Measurements from ENCODE around the gene HERC3. TPM values are rescaled to one million over a fixed set of nuclear protein-coding genes. Genes with fewer than 3 reads are reported as not detected.

Gene HERC3
- total RNA-seq, 1 experiment from 2014 or later: 5.5 TPM

DNA sequence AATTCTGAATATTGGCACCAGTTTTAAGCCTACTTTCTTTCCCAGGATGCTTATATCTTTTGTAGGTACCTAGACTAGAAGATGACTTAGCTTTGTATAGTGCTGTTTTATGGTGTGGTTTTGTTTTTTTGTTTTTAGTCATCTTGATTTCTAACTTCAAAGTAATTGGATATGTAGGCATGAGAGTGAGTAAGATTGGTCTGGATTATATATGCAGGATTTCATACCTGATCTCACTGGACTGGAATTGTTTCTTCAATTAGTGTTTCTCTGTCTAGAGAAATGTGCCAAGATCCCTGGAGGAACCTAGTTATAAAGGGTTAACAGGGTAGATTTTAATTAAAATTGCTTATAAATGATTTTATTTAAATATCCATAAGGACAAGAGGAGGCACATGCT lies 82.3 kb downstream of the HERC3 start:
- Mint-ChIP-seq H3K27me3 (ENCODE audit: low read depth) (no peaks in the 10 kb centered on the region), H3K4me1 (0 out of 2 replicates have a peak, but pooled peaks cover 2% of the 10 kb centered on the region), H3K9me3 (no peaks in the 10 kb centered on the region), H3K36me3 (no peaks in the 10 kb centered on the region), H3K27ac (no peak overlapping the region), H3K4me3 (no peak overlapping the region)
- ChIA-PET POLR2A (no interaction called here), CTCF (interaction anchor here (1.2 to 2.3 kb wide), 2 partner anchors 15 to 135 kb away, joined by 3 to 10 read pairs; no protein-coding TSS in a partner anchor)
- DNase-seq (ENCODE audit: low spot score): no peak
- no peak for ATAC-seq
- TF ChIP-seq, protein P1, sequence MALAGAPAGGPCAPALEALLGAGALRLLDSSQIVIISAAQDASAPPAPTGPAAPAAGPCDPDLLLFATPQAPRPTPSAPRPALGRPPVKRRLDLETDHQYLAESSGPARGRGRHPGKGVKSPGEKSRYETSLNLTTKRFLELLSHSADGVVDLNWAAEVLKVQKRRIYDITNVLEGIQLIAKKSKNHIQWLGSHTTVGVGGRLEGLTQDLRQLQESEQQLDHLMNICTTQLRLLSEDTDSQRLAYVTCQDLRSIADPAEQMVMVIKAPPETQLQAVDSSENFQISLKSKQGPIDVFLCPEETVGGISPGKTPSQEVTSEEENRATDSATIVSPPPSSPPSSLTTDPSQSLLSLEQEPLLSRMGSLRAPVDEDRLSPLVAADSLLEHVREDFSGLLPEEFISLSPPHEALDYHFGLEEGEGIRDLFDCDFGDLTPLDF (CRISPR knock-in tag; IDR thresholded peaks at IDR 0.05): no peak
- TF ChIP-seq ATF1 (CRISPR knock-in tag; IDR thresholded peaks at IDR 0.05) (no peak), NFE2L1 (CRISPR knock-in tag; IDR thresholded peaks at IDR 0.05) (no peak), NR2C2 (CRISPR knock-in tag; IDR thresholded peaks at IDR 0.05) (no peak), JUN (CRISPR knock-in tag; IDR thresholded peaks at IDR 0.05) (no peak), ZNF263 (CRISPR knock-in tag; IDR thresholded peaks at IDR 0.05; ENCODE audit: low read depth) (no peak), FOXK1 (CRISPR knock-in tag; IDR thresholded peaks at IDR 0.05) (no peak), NR3C1 (CRISPR knock-in tag; conservative IDR thresholded peaks at IDR 0.05; ENCODE audit: low read depth) (no peak), SMAD4 (CRISPR knock-in tag; IDR thresholded peaks at IDR 0.05) (no peak), GABPB1 (CRISPR knock-in tag; IDR thresholded peaks at IDR 0.05) (no peak)
- TF ChIP-seq, protein P2, sequence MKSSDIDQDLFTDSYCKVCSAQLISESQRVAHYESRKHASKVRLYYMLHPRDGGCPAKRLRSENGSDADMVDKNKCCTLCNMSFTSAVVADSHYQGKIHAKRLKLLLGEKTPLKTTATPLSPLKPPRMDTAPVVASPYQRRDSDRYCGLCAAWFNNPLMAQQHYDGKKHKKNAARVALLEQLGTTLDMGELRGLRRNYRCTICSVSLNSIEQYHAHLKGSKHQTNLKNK (CRISPR knock-in tag; IDR thresholded peaks at IDR 0.05): no peak
- TF ChIP-seq, protein P3, sequence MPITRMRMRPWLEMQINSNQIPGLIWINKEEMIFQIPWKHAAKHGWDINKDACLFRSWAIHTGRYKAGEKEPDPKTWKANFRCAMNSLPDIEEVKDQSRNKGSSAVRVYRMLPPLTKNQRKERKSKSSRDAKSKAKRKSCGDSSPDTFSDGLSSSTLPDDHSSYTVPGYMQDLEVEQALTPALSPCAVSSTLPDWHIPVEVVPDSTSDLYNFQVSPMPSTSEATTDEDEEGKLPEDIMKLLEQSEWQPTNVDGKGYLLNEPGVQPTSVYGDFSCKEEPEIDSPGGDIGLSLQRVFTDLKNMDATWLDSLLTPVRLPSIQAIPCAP (CRISPR knock-in tag; IDR thresholded peaks at IDR 0.05): no peak
- TF ChIP-seq, protein P4, sequence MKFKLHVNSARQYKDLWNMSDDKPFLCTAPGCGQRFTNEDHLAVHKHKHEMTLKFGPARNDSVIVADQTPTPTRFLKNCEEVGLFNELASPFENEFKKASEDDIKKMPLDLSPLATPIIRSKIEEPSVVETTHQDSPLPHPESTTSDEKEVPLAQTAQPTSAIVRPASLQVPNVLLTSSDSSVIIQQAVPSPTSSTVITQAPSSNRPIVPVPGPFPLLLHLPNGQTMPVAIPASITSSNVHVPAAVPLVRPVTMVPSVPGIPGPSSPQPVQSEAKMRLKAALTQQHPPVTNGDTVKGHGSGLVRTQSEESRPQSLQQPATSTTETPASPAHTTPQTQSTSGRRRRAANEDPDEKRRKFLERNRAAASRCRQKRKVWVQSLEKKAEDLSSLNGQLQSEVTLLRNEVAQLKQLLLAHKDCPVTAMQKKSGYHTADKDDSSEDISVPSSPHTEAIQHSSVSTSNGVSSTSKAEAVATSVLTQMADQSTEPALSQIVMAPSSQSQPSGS (CRISPR knock-in tag; IDR thresholded peaks at IDR 0.05; ENCODE audit: borderline replicate concordance, low read depth): no peak
- TF ChIP-seq, protein P5, sequence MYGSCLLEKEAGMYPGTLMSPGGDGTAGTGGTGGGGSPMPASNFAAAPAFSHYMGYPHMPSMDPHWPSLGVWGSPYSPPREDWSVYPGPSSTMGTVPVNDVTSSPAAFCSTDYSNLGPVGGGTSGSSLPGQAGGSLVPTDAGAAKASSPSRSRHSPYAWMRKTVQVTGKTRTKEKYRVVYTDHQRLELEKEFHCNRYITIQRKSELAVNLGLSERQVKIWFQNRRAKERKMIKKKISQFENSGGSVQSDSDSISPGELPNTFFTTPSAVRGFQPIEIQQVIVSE (CRISPR knock-in tag; IDR thresholded peaks at IDR 0.05; ENCODE audit: borderline replicate concordance): no peak

DNA sequence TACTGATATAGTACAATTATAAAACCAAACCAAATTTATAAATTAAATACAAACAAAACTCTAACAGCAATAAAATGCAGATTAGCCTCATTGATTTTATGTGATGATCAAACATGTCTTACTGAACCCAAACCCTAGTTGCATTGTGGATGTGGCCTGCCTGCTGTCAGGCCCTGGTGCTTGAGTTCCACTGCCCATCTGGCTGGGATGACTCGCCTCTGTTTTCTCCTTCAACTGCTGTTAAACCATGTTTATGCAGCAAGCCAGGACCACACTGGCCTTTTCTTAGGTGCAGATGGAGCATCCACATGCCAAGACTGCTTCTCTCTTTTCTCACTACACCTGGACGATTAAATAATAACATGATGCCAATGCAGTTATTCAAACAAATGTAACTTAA lies 82.7 kb downstream of the HERC3 start:
- Mint-ChIP-seq H3K36me3 (no peaks in the 10 kb centered on the region), H3K9me3 (no peaks in the 10 kb centered on the region), H3K27ac (0 out of 2 replicates have a peak overlapping the region, but pooled peaks have one; percentile 54), H3K4me3 (no peak overlapping the region), H3K4me1 (0 out of 2 replicates have a peak, but pooled peaks cover 2% of the 10 kb centered on the region), H3K27me3 (ENCODE audit: low read depth) (no peaks in the 10 kb centered on the region)
- DNase-seq (ENCODE audit: low spot score) (no peak), ATAC-seq (no peak)
- CTCF ChIA-PET: interaction anchor here (1.2 to 2.3 kb wide), 2 partner anchors 16 to 135 kb away, joined by 3 to 10 read pairs; no protein-coding TSS in a partner anchor
- POLR2A ChIA-PET: no interaction called here
- TF ChIP-seq, protein P6, sequence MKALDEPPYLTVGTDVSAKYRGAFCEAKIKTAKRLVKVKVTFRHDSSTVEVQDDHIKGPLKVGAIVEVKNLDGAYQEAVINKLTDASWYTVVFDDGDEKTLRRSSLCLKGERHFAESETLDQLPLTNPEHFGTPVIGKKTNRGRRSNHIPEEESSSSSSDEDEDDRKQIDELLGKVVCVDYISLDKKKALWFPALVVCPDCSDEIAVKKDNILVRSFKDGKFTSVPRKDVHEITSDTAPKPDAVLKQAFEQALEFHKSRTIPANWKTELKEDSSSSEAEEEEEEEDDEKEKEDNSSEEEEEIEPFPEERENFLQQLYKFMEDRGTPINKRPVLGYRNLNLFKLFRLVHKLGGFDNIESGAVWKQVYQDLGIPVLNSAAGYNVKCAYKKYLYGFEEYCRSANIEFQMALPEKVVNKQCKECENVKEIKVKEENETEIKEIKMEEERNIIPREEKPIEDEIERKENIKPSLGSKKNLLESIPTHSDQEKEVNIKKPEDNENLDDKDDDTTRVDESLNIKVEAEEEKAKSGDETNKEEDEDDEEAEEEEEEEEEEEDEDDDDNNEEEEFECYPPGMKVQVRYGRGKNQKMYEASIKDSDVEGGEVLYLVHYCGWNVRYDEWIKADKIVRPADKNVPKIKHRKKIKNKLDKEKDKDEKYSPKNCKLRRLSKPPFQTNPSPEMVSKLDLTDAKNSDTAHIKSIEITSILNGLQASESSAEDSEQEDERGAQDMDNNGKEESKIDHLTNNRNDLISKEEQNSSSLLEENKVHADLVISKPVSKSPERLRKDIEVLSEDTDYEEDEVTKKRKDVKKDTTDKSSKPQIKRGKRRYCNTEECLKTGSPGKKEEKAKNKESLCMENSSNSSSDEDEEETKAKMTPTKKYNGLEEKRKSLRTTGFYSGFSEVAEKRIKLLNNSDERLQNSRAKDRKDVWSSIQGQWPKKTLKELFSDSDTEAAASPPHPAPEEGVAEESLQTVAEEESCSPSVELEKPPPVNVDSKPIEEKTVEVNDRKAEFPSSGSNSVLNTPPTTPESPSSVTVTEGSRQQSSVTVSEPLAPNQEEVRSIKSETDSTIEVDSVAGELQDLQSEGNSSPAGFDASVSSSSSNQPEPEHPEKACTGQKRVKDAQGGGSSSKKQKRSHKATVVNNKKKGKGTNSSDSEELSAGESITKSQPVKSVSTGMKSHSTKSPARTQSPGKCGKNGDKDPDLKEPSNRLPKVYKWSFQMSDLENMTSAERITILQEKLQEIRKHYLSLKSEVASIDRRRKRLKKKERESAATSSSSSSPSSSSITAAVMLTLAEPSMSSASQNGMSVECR (CRISPR knock-in tag; IDR thresholded peaks at IDR 0.05; ENCODE audit: borderline replicate concordance): no peak
- TF ChIP-seq OVOL2 (CRISPR knock-in tag; IDR thresholded peaks at IDR 0.05; ENCODE audit: borderline replicate concordance) (no peak), NR2C2 (CRISPR knock-in tag; IDR thresholded peaks at IDR 0.05) (no peak), SP1 (CRISPR knock-in tag; conservative IDR thresholded peaks at IDR 0.05) (no peak), GRHL2 (CRISPR knock-in tag; IDR thresholded peaks at IDR 0.05; ENCODE audit: insufficient replicate concordance, severe bottlenecking) (no peak)
- TF ChIP-seq, protein P7, sequence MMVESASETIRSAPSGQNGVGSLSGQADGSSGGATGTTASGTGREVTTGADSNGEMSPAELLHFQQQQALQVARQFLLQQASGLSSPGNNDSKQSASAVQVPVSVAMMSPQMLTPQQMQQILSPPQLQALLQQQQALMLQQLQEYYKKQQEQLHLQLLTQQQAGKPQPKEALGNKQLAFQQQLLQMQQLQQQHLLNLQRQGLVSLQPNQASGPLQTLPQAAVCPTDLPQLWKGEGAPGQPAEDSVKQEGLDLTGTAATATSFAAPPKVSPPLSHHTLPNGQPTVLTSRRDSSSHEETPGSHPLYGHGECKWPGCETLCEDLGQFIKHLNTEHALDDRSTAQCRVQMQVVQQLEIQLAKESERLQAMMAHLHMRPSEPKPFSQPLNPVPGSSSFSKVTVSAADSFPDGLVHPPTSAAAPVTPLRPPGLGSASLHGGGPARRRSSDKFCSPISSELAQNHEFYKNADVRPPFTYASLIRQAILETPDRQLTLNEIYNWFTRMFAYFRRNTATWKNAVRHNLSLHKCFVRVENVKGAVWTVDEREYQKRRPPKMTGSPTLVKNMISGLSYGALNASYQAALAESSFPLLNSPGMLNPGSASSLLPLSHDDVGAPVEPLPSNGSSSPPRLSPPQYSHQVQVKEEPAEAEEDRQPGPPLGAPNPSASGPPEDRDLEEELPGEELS (CRISPR knock-in tag; IDR thresholded peaks at IDR 0.05): no peak
- TF ChIP-seq, protein P8, sequence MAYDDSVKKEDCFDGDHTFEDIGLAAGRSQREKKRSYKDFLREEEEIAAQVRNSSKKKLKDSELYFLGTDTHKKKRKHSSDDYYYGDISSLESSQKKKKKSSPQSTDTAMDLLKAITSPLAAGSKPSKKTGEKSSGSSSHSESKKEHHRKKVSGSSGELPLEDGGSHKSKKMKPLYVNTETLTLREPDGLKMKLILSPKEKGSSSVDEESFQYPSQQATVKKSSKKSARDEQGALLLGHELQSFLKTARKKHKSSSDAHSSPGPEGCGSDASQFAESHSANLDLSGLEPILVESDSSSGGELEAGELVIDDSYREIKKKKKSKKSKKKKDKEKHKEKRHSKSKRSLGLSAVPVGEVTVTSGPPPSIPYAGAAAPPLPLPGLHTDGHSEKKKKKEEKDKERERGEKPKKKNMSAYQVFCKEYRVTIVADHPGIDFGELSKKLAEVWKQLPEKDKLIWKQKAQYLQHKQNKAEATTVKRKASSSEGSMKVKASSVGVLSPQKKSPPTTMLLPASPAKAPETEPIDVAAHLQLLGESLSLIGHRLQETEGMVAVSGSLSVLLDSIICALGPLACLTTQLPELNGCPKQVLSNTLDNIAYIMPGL (CRISPR knock-in tag; IDR thresholded peaks at IDR 0.05): no peak
- TF ChIP-seq, protein P9, sequence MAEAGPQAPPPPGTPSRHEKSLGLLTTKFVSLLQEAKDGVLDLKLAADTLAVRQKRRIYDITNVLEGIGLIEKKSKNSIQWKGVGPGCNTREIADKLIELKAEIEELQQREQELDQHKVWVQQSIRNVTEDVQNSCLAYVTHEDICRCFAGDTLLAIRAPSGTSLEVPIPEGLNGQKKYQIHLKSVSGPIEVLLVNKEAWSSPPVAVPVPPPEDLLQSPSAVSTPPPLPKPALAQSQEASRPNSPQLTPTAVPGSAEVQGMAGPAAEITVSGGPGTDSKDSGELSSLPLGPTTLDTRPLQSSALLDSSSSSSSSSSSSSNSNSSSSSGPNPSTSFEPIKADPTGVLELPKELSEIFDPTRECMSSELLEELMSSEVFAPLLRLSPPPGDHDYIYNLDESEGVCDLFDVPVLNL (CRISPR knock-in tag; IDR thresholded peaks at IDR 0.05; ENCODE audit: borderline replicate concordance, low read depth): no peak

Data from WTC11 (cell line).